NB4 (cell line): ENCODE data around the gene ADCY2.

Experiments used
- DNase-seq: peaks from one replicate; pipeline ENCODE4 v3.0.0; 2010; ENCODE audit warnings: low read depth
- H3K4me3 ChIP-seq: one replicate; pipeline ENCODE4 v1.5.1; 2011; ENCODE audit warnings: mild to moderate bottlenecking, low read depth, low read length, moderate library complexity
- MYC ChIP-seq: IDR thresholded peaks from 2 replicates; pipeline ENCODE4 v1.6.1; 2011; ENCODE audit warnings: low read depth, low read length
- POLR2A ChIP-seq: IDR thresholded peaks from 2 replicates; pipeline ENCODE4 v1.6.1; 2011; ENCODE audit warnings: mild to moderate bottlenecking; ENCODE audit not compliant: insufficient read length; ENCODE audit errors: extremely low read depth
- TF ChIP-seq, protein P1 (sequence below): IDR thresholded peaks from 2 replicates; pipeline ENCODE4 v1.6.1; 2011; ENCODE audit warnings: low read depth, low read length
- TF ChIP-seq, protein P2 (sequence below): IDR thresholded peaks from one replicate; pipeline ENCODE4 v1.5.1; 2012; ENCODE audit warnings: low read depth, low read length

The ADCY2 gene

DNA sequence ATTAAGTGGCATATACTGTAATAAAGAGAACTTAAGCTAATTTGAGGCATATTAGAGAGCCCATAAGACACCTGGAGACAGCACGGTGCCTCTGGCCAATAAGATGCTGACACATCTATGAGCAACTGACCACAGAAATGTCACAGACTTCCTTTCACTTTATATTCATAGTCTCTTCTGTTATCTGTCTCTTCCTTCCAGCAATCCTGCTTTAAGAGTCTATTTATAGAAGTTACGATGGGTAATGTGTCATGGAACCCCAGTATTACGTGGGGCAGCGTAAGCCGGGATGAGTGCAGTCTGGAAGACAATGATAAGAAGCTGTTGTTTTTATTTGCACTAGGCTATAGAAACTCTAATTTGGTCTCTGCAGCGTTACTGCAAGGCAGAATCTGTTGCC lies 318.2 kb downstream of the ADCY2 start:
- DNase-seq, result no peak
- TF ChIP-seq MYC (no peak), POLR2A (no peak)
- TF ChIP-seq, protein P1, sequence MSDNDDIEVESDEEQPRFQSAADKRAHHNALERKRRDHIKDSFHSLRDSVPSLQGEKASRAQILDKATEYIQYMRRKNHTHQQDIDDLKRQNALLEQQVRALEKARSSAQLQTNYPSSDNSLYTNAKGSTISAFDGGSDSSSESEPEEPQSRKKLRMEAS, result no peak
- TF ChIP-seq, protein P2, sequence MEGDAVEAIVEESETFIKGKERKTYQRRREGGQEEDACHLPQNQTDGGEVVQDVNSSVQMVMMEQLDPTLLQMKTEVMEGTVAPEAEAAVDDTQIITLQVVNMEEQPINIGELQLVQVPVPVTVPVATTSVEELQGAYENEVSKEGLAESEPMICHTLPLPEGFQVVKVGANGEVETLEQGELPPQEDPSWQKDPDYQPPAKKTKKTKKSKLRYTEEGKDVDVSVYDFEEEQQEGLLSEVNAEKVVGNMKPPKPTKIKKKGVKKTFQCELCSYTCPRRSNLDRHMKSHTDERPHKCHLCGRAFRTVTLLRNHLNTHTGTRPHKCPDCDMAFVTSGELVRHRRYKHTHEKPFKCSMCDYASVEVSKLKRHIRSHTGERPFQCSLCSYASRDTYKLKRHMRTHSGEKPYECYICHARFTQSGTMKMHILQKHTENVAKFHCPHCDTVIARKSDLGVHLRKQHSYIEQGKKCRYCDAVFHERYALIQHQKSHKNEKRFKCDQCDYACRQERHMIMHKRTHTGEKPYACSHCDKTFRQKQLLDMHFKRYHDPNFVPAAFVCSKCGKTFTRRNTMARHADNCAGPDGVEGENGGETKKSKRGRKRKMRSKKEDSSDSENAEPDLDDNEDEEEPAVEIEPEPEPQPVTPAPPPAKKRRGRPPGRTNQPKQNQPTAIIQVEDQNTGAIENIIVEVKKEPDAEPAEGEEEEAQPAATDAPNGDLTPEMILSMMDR, result no peak
- H3K4me3 ChIP-seq, result no peak overlapping the region

DNA sequence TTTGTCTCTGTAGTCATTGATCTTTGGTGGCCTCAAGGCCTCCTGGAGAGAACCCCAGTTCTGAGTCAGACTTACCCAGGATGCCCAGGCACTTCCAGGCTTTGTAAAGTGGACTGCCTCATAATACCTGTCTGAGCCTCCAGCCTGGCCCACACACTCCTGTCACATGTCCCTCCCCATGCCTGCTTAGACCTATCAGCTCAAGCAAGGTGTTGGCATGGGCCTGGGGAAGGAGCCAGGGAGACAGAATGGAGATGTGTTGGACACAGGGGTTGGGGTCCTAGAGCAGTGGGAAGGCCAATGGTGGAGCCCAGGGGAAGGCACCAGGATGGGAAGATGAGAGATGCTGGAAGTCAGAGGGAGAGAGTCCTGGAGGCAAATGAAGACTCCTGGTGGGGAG lies 318.8 kb downstream of the ADCY2 start:
- no peak for TF ChIP-seq POLR2A
- TF ChIP-seq, protein P2, result no peak
- TF ChIP-seq, protein P1, result no peak
- no peak for TF ChIP-seq MYC
- H3K4me3 ChIP-seq, result no peak overlapping the region
- DNase-seq, result no peak

DNA sequence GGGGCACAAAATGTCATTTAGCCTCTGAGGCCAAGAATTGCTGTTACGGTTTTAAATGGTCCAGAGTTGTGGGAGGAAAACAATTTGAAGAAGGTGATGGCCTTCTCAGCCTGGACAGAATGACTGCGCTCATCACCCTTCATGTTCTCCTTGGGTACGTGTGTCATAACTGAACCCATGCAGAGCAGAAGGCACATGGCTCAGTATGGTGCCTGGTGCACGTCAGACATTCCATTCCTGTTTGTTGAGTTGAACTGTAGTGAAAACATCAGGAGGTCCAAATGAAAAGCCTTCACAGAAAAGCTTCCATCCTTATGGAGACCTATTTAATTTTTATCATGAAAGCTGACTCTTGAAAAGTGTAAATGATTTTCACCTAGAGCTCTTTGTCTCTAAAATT lies 321.8 kb downstream of the ADCY2 start:
- TF ChIP-seq MYC (no peak), POLR2A (no peak)
- TF ChIP-seq, protein P2, result no peak
- TF ChIP-seq, protein P1, result no peak
- no peak for DNase-seq
- H3K4me3 ChIP-seq, result no peak overlapping the region

DNA sequence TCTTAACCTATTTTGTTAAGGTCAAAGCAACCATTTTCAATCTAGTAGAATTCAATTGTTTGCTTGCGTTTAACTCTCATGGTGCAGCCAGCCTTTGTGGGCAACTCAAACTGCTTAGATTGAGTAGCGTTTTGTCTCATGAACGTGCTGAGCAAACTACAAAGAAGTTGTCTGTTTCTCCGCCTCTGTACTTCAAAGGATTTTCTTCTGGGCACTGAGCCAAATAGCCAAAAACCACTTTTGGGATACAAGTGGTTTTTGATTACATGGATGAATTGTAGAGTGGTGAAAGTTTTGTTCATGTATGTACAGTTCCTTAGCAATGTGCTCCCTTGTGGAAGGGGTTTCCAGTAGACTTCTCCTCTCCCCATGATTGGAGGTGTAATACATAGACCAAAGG lies 332.1 kb downstream of the ADCY2 start:
- no peak overlapping the region for H3K4me3 ChIP-seq
- no peak for DNase-seq
- TF ChIP-seq, protein P1, result no peak
- TF ChIP-seq POLR2A (no peak), MYC (no peak)
- TF ChIP-seq, protein P2, result no peak

DNA sequence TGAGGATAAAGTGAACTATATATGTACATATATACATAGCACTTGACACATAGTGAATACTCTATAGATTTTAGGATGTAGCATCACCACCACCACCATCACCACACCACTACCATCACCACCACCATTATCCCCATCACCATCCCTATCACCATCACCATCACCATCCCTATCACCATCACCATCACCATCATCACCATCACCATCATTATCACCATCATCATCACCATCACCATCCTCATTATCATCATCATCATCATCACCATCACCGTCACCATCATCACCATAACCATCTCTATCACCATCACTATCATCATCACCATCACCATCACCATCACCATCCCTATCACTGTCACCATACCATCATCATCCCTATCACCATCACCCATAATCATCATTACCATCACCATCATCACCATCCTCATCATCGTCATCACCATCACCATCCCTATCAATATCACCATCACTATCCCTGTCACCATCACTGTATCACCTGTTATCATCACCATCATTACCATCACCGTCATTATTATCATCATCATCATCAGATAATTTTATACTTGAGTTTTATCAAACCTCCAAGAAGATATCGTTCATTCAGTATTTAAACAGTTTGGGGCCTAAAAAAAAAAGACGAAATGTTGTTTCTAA lies 345.6 kb downstream of the ADCY2 start:
- TF ChIP-seq, protein P1, result no peak
- TF ChIP-seq POLR2A (no peak), MYC (no peak)
- TF ChIP-seq, protein P2, result no peak
- H3K4me3 ChIP-seq, result no peak overlapping the region
- no peak for DNase-seq
